NOMO-1 treated with dmso at 0.1 percent for 144 hours (cell line): ENCODE measurements around the gene BRD7.
"Not testable (repeated sequence)": the region's sequence is repeated elsewhere in the genome, so short reads cannot be mapped to it uniquely, and the experiment has no call there.

Experiments used
- DNase-seq: peaks from one replicate; lab custom pipeline; 2025; ENCODE audit not compliant: unreplicated experiment; lab: John Stamatoyannopoulos, UW

BRD7 gene

GRCh38 chr16:50360033-50360778 lies 8.6 kb downstream of the BRD7 start:
- DNase-seq = no peak

GRCh38 chr16:50359626-50360025 lies 9.2 kb downstream of the BRD7 start:
- no peak for DNase-seq

- no peak for DNase-seq
These were observed 13.9 kb downstream of the BRD7 start for GRCh38 chr16:50354629-50355456.

GRCh38 chr16:50354082-50354481 lies 14.7 kb downstream of the BRD7 start:
- no peak for DNase-seq

- no peak for DNase-seq
These were observed 16.8 kb downstream of the BRD7 start for GRCh38 chr16:50351952-50352351.

GRCh38 chr16:50351116-50351515 lies 17.7 kb downstream of the BRD7 start:
- DNase-seq = no peak

- DNase-seq = not testable (repeated sequence)
These were observed 23.6 kb downstream of the BRD7 start for GRCh38 chr16:50345210-50345609.

- not testable (repeated sequence) for DNase-seq
These were observed 25.2 kb downstream of the BRD7 start for GRCh38 chr16:50343566-50343965.

- no peak for DNase-seq
These were observed 28.2 kb downstream of the BRD7 start for GRCh38 chr16:50340578-50340977.

- no peak for DNase-seq
These were observed 30.2 kb downstream of the BRD7 start for GRCh38 chr16:50338371-50339231.

GRCh38 chr16:50336884-50337283 lies 31.9 kb downstream of the BRD7 start:
- DNase-seq = no peak

GRCh38 chr16:50335196-50335958 lies 33.4 kb downstream of the BRD7 start:
- DNase-seq = no peak

- no peak for DNase-seq
These were observed 34.4 kb downstream of the BRD7 start for GRCh38 chr16:50334106-50334975.

- no peak for DNase-seq
These were observed 36.2 kb downstream of the BRD7 start for GRCh38 chr16:50332599-50332998.

GRCh38 chr16:50331570-50331969 lies 37.2 kb downstream of the BRD7 start:
- DNase-seq = no peak

- DNase-seq = no peak
These were observed 39.2 kb downstream of the BRD7 start for GRCh38 chr16:50329446-50330189.

- no peak for DNase-seq
These were observed 41.8 kb downstream of the BRD7 start for GRCh38 chr16:50326835-50327465.

- no peak for DNase-seq
These were observed 42.5 kb downstream of the BRD7 start for GRCh38 chr16:50326264-50326663.

- no peak for DNase-seq
These were observed 44.4 kb downstream of the BRD7 start for GRCh38 chr16:50324345-50324744.
